Activated naive CD8-positive, alpha-beta T cell treated with anti-CD3 and anti-CD28 coated beads for 36 hours (primary cell): ENCODE measurements around the gene TLR5. TPM values are rescaled to one million over a fixed set of nuclear protein-coding genes. Genes with fewer than 3 reads are reported as not detected.
A peak's percentile ranks its signal among the peaks of the same experiment; 100 is the strongest.

Experiments
- DNase-seq: peaks from one replicate; pipeline ENCODE4 v3.0.0; 2021
- H3K27ac Mint-ChIP-seq: one replicate; pipeline ENCODE4 v1.8.0; 2022; ENCODE audit warnings: mild to moderate bottlenecking, moderate library complexity, mixed read lengths
- H3K27me3 Mint-ChIP-seq: one replicate; pipeline ENCODE4 v1.8.0; 2022; ENCODE audit warnings: mild to moderate bottlenecking, mixed read lengths
- H3K36me3 Mint-ChIP-seq: one replicate; pipeline ENCODE4 v1.8.0; 2021; ENCODE audit warnings: mild to moderate bottlenecking, mixed read lengths
- H3K4me1 Mint-ChIP-seq: one replicate; pipeline ENCODE4 v1.8.0; 2021; ENCODE audit warnings: mixed read lengths
- H3K4me3 Mint-ChIP-seq: one replicate; pipeline ENCODE4 v1.8.0; 2022; ENCODE audit warnings: mild to moderate bottlenecking, moderate library complexity, mixed read lengths
- H3K9me3 Mint-ChIP-seq: one replicate; pipeline ENCODE4 v1.8.0; 2022; ENCODE audit warnings: mixed read lengths
- total RNA-seq, 2 experiments: library from RNA; stranded (reverse); gene quantifications; one replicate each; pipeline ENCODE4 v1.2.3, GENCODE V29; 2021

Gene TLR5
- total RNA-seq, 2 experiments from 2014 or later = 0.19 to 0.38 TPM

DNA sequence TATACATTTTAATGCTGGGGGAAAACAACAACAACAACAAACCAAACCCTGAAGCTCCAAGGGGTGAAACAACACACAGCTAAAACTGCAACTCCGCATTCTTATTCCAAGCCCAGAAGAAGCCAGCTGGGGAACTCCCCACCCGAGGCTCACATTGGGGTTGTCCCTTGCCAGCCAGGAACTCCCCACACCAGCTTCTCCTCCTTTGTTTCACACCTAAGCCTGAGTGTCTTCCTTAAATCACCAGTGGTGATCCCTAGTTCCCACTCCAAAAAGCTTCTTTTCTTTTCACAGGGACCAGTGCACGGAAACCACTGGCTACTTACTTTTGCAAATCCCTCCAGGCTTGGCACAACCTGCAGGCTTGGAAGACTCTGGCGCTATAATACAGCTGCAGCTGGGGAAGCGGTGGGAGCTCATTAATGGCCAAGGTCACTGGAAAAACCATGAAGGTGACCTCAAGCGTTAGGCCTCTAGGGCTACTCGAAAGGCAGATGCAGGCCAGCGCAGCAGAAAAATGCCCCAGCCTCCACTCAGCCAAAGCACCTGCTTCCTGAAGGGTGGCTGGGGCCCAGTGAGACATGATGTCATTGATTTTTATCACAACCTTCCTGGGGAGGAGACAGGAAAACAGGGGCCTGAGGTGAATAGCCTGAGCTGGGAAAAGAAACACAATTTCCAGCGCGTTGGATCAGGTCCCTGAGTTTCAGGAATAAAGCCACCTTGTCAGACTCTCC, 40.1 kb downstream of the TLR5 start:
- Mint-ChIP-seq H3K4me1 (no peaks in the 10 kb centered on the region), H3K4me3 (no peak overlapping the region), H3K27me3 (peaks cover 10% of the 10 kb centered on the region), H3K36me3 (no peaks in the 10 kb centered on the region), H3K9me3 (peaks cover 16% of the 10 kb centered on the region), H3K27ac (no peak overlapping the region)
- DNase-seq = no peak

GRCh38 chr1:223097713-223098112, 45.3 kb downstream of the TLR5 start:
- H3K27ac Mint-ChIP-seq = no peak overlapping the region
- no peak for DNase-seq
- peaks cover 3% of the 10 kb centered on the region for H3K27me3 Mint-ChIP-seq
- H3K9me3 Mint-ChIP-seq = peaks cover 16% of the 10 kb centered on the region
- no peaks in the 10 kb centered on the region for H3K4me1 Mint-ChIP-seq
- no peaks in the 10 kb centered on the region for H3K36me3 Mint-ChIP-seq
- no peak overlapping the region for H3K4me3 Mint-ChIP-seq

DNA sequence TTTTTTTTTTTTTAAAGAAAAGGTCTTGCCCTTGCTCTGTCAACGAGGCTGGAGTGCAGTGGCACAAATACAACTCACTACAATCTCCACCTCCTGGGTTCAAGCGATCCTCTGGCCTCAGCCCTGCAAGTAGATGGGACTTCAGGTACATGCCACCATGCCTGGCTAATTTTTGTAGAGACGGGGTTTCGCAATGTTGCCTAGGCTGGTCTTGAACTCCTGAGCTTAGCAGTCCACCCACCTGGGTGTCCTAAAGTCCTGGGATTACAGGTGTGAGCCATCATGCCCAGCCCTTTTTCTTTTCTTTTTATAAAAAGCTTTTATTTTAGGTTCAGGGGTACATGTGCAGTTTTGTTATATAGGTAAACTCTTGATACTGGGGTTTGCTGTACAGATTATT, 47.2 kb downstream of the TLR5 start:
- DNase-seq = no peak
- Mint-ChIP-seq H3K36me3 (no peaks in the 10 kb centered on the region), H3K27me3 (peaks cover 2% of the 10 kb centered on the region), H3K27ac (no peak overlapping the region), H3K4me1 (no peaks in the 10 kb centered on the region), H3K9me3 (peaks cover 9% of the 10 kb centered on the region), H3K4me3 (no peak overlapping the region)

- H3K27me3 Mint-ChIP-seq = no peaks in the 10 kb centered on the region
- H3K4me3 Mint-ChIP-seq = no peak overlapping the region
- H3K36me3 Mint-ChIP-seq = no peaks in the 10 kb centered on the region
- no peaks in the 10 kb centered on the region for H3K9me3 Mint-ChIP-seq
- no peak for DNase-seq
- peaks cover 4% of the 10 kb centered on the region for H3K4me1 Mint-ChIP-seq
- no peak overlapping the region for H3K27ac Mint-ChIP-seq
Measured at GRCh38 chr1:223091896-223092295, 51.2 kb downstream of the TLR5 start.

DNA sequence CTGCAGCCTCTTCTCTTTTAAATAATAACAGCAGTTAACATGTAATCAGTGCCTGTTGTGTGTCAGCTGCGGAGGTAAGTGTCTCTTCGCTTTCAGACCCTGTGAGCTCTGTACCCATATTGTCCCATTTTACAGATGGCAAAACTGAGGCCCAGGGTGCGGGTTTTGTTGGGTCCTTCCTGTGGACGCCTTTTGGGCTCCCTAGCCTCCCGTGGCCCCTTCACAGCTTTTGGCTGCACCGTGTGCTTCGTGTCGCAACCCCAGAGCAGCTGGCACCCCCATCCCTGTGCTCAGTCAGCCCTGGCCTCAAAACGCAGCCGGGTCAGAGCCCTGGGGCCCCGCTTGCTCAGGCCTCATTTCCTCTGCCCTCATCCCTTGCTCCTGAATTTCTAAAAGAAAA, 53.8 kb downstream of the TLR5 start:
- no peaks in the 10 kb centered on the region for H3K27me3 Mint-ChIP-seq
- peaks cover 7% of the 10 kb centered on the region for H3K4me1 Mint-ChIP-seq
- no peak for DNase-seq
- no peaks in the 10 kb centered on the region for H3K36me3 Mint-ChIP-seq
- no peaks in the 10 kb centered on the region for H3K9me3 Mint-ChIP-seq
- no peak overlapping the region for H3K4me3 Mint-ChIP-seq
- no peak overlapping the region for H3K27ac Mint-ChIP-seq

DNA sequence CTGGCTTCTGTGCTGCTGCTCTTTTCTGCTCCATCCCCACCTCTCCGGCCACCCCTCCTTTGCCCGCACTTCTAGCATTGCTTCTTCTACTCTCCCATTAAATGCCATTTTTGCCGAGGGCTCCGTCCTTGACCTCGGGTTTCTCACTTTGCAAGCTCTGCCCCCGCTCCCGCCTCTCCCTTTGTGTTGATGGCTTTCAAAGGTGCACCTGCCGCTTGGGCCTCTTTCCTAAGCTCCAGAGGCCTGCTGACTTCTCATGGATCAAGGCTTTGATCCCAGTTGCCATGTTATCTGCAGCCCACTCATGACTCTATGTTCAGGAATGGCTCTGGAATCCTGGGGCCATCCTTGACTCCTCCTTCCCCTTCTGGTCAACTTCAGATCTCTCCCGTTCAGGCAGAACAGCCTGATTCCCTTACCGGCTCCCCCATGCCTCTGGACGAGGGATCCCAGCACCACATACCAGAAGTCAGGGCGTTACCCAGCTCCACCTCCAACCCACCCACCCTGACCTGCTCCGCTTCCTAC, 54.3 kb downstream of the TLR5 start:
- H3K9me3 Mint-ChIP-seq = no peaks in the 10 kb centered on the region
- no peaks in the 10 kb centered on the region for H3K36me3 Mint-ChIP-seq
- H3K27ac Mint-ChIP-seq = no peak overlapping the region
- no peak for DNase-seq
- no peak overlapping the region for H3K4me3 Mint-ChIP-seq
- peaks cover 7% of the 10 kb centered on the region for H3K4me1 Mint-ChIP-seq
- no peaks in the 10 kb centered on the region for H3K27me3 Mint-ChIP-seq

GRCh38 chr1:223087291-223088255, 55.5 kb downstream of the TLR5 start:
- Mint-ChIP-seq H3K27ac (no peak overlapping the region), H3K9me3 (no peaks in the 10 kb centered on the region), H3K36me3 (no peaks in the 10 kb centered on the region)

GRCh38 chr1:223084464-223084866, 58.6 kb downstream of the TLR5 start:
- H3K36me3 Mint-ChIP-seq = no peaks in the 10 kb centered on the region
- no peak for DNase-seq
- no peaks in the 10 kb centered on the region for H3K9me3 Mint-ChIP-seq
- no peak overlapping the region for H3K27ac Mint-ChIP-seq
- H3K27me3 Mint-ChIP-seq = no peaks in the 10 kb centered on the region
- H3K4me3 Mint-ChIP-seq = no peak overlapping the region
- peaks cover 7% of the 10 kb centered on the region for H3K4me1 Mint-ChIP-seq

More at GRCh38 chr1:223087291-223088255, 55.5 kb downstream of the TLR5 start:
- H3K4me3 Mint-ChIP-seq = no peak overlapping the region
- DNase-seq = no peak
- H3K4me1 Mint-ChIP-seq = peaks cover 7% of the 10 kb centered on the region
- no peaks in the 10 kb centered on the region for H3K27me3 Mint-ChIP-seq

- Mint-ChIP-seq H3K4me3 (no peak overlapping the region), H3K9me3 (no peaks in the 10 kb centered on the region), H3K27me3 (no peaks in the 10 kb centered on the region), H3K27ac (no peak overlapping the region), H3K4me1 (peaks cover 7% of the 10 kb centered on the region), H3K36me3 (no peaks in the 10 kb centered on the region)
- DNase-seq = no peak
Measured at GRCh38 chr1:223083831-223084230, 59.2 kb downstream of the TLR5 start.

DNA sequence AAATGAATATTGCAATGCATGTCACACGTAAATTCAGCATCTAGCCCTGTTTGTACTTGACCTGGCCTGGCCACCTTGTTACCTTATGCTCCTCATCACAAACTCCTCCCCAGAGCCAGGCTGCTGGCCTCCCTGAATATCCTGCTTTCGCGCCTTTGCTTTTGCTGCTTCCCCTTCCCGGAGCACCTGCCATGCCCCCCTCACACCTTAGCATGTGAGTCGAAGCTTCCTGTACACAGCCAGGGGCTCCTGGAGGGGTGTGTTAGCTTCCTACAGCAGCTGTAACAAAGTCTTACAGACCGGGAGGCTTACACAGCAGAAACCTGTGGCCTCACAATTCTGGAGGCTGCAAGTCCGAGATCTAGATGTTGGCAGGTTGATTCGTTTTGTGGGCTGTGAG, 60.1 kb downstream of the TLR5 start:
- no peak overlapping the region for H3K4me3 Mint-ChIP-seq
- H3K36me3 Mint-ChIP-seq = no peaks in the 10 kb centered on the region
- H3K27me3 Mint-ChIP-seq = no peaks in the 10 kb centered on the region
- peaks cover 7% of the 10 kb centered on the region for H3K4me1 Mint-ChIP-seq
- no peaks in the 10 kb centered on the region for H3K9me3 Mint-ChIP-seq
- no peak for DNase-seq
- no peak overlapping the region for H3K27ac Mint-ChIP-seq

- Mint-ChIP-seq H3K4me3 (peak overlapping the region; percentile 51), H3K36me3 (no peaks in the 10 kb centered on the region), H3K27me3 (no peaks in the 10 kb centered on the region), H3K9me3 (no peaks in the 10 kb centered on the region), H3K27ac (no peak overlapping the region), H3K4me1 (no peaks in the 10 kb centered on the region)
- peak; percentile 83 for DNase-seq
Measured at GRCh38 chr1:223081181-223081994, 61.7 kb downstream of the TLR5 start.

DNA sequence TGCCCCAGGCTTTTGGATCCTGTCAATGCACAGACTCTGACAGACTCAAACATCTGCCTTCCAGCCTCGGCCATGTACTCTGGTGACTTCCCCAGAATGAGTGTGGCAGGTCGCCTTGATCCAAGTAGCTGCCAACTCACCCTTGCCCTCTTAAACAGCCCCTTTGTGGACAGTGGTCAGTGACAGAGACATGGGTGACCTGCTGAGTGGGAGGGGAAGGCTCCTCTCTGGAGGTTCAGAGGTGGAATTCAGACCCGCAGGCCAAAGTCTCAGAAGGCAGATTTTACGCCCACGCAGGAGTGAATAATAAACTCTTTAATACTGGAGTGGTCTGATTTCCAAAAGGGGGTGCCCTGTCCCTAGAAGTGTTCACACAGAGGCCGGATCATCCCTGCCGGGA, 63.5 kb downstream of the TLR5 start:
- DNase-seq = no peak
- no peaks in the 10 kb centered on the region for H3K4me1 Mint-ChIP-seq
- no peak overlapping the region for H3K27ac Mint-ChIP-seq
- no peak overlapping the region for H3K4me3 Mint-ChIP-seq
- no peaks in the 10 kb centered on the region for H3K27me3 Mint-ChIP-seq
- no peaks in the 10 kb centered on the region for H3K9me3 Mint-ChIP-seq
- no peaks in the 10 kb centered on the region for H3K36me3 Mint-ChIP-seq

GRCh38 chr1:223077247-223077833, 65.7 kb downstream of the TLR5 start:
- no peak for DNase-seq
- Mint-ChIP-seq H3K9me3 (no peaks in the 10 kb centered on the region), H3K4me1 (no peaks in the 10 kb centered on the region), H3K27ac (no peak overlapping the region), H3K4me3 (no peak overlapping the region), H3K27me3 (peaks cover 3% of the 10 kb centered on the region), H3K36me3 (no peaks in the 10 kb centered on the region)

GRCh38 chr1:223076362-223076761, 66.7 kb downstream of the TLR5 start:
- H3K4me3 Mint-ChIP-seq = no peak overlapping the region

More at GRCh38 chr1:223076362-223076761, 66.7 kb downstream of the TLR5 start:
- Mint-ChIP-seq H3K27ac (no peak overlapping the region), H3K9me3 (no peaks in the 10 kb centered on the region), H3K27me3 (peaks cover 3% of the 10 kb centered on the region), H3K4me1 (no peaks in the 10 kb centered on the region), H3K36me3 (no peaks in the 10 kb centered on the region)
- DNase-seq = no peak
